ENCODE data around the gene SH3RF3. TPM values are rescaled to one million over a fixed set of nuclear protein-coding genes. Genes with fewer than 3 reads are reported as not detected.

SH3RF3 gene
- total and polyA plus RNA-seq, 10 of the 15 experiments (the other 5 are each of a cell fraction or from before 2014, with no cell fraction given) = 0.08 to 8.8 (median 2.3) TPM

DNA sequence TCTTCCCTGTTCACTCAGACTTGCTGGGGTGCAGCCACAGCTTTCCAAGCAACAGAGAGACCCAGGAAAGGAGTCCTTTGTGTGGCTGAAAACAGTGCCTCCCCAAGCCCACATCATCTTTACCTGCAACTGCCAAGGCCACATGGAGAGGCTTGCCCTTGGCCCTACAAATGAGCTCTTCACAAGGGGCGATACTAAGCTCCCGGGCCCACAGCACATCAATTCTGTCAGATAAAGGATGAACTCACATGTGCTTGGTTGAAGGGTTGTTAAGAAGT, 42.3 kb upstream of the SH3RF3 start (continued):
- TF ChIP-seq, protein P1, sequence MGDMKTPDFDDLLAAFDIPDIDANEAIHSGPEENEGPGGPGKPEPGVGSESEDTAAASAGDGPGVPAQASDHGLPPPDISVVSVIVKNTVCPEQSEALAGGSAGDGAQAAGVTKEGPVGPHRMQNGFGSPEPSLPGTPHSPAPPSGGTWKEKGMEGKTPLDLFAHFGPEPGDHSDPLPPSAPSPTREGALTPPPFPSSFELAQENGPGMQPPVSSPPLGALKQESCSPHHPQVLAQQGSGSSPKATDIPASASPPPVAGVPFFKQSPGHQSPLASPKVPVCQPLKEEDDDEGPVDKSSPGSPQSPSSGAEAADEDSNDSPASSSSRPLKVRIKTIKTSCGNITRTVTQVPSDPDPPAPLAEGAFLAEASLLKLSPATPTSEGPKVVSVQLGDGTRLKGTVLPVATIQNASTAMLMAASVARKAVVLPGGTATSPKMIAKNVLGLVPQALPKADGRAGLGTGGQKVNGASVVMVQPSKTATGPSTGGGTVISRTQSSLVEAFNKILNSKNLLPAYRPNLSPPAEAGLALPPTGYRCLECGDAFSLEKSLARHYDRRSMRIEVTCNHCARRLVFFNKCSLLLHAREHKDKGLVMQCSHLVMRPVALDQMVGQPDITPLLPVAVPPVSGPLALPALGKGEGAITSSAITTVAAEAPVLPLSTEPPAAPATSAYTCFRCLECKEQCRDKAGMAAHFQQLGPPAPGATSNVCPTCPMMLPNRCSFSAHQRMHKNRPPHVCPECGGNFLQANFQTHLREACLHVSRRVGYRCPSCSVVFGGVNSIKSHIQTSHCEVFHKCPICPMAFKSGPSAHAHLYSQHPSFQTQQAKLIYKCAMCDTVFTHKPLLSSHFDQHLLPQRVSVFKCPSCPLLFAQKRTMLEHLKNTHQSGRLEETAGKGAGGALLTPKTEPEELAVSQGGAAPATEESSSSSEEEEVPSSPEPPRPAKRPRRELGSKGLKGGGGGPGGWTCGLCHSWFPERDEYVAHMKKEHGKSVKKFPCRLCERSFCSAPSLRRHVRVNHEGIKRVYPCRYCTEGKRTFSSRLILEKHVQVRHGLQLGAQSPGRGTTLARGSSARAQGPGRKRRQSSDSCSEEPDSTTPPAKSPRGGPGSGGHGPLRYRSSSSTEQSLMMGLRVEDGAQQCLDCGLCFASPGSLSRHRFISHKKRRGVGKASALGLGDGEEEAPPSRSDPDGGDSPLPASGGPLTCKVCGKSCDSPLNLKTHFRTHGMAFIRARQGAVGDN (IDR thresholded peaks at IDR 0.05) = no peak
- TF ChIP-seq, protein P2, sequence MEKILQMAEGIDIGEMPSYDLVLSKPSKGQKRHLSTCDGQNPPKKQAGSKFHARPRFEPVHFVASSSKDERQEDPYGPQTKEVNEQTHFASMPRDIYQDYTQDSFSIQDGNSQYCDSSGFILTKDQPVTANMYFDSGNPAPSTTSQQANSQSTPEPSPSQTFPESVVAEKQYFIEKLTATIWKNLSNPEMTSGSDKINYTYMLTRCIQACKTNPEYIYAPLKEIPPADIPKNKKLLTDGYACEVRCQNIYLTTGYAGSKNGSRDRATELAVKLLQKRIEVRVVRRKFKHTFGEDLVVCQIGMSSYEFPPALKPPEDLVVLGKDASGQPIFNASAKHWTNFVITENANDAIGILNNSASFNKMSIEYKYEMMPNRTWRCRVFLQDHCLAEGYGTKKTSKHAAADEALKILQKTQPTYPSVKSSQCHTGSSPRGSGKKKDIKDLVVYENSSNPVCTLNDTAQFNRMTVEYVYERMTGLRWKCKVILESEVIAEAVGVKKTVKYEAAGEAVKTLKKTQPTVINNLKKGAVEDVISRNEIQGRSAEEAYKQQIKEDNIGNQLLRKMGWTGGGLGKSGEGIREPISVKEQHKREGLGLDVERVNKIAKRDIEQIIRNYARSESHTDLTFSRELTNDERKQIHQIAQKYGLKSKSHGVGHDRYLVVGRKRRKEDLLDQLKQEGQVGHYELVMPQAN (conservative IDR thresholded peaks at IDR 0.05) = no peak

DNA sequence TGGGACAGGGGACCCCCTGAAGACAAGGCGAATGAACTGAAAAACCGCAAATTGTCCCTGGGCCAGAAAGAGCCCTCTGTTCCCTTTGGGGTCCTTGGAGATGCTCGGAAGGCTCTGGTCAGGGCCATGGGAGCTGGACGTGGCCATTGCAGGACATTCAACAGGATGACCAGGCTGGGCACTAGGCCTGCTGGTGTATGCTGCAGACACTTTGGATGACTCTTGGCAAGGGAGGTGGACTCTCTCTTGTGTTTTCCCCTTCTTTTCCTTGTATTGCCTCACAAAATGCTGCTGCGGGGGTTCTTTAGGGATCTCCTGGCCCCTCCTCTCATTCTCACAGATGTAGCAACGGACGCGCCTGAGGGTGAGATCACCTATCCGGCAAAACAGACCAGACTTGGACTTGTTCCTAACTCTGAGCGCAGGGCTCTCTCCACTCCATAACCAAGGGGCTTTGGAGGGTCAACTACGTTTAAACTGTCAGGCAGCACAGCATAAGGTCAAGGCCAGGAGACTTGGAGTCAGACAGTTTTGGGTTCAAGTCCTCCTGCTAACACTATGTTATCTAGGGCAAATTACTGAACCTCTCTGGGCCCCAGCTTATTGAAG, 41.8 kb upstream of the SH3RF3 start:
- ATAC-seq (no peak), FAIRE-seq (no peak), DNase-seq (ENCODE audit: low read depth, low spot score) (no peak)
- ChIA-PET POLR2A (no interaction called here), SMC1A (ENCODE audit: uncharacterized antibody, unreplicated experiment) (no interaction called here), CTCF (no interaction called here), RAD21 (ENCODE audit: unreplicated experiment) (no interaction called here)
- H3K4me3 ChIP-seq = no peak overlapping the region
- no peaks in the 10 kb centered on the region; the same call in 2 of the 3 replicates for H3K9me3 ChIP-seq (replicated peaks; ENCODE audit: control insufficient read depth, insufficient read depth, low read length)
- H3K4me2 ChIP-seq (ENCODE audit: control insufficient read depth, insufficient read depth) = no peak overlapping the region
- no peaks in the 10 kb centered on the region for H3K36me3 ChIP-seq (ENCODE audit: control insufficient read depth in 2 of 2, insufficient read depth in 2 of 2, low read length in 1 of 2)
- no peak overlapping the region for H3K9ac ChIP-seq (ENCODE audit: control insufficient read depth, insufficient read depth, low read length)
- no peaks in the 10 kb centered on the region for H4K20me1 ChIP-seq (ENCODE audit: control insufficient read depth, insufficient read depth)
- in situ Hi-C loops (cut with MboI) (no loop called here), intact Hi-C loops (cut with micrococcal nuclease; ENCODE audit: unreplicated experiment) (no loop called here)
- BruUV-seq (replicated peaks) = no TSS peak
- no peaks in the 10 kb centered on the region for H3K79me2 ChIP-seq (ENCODE audit: control insufficient read depth, insufficient read depth, low read length)
- H3K4me1 ChIP-seq (ENCODE audit: control insufficient read depth, insufficient read depth, low read length) = no peaks in the 10 kb centered on the region
- H3K27ac ChIP-seq (ENCODE audit: control insufficient read depth, insufficient read depth) = no peak overlapping the region
- WGBS (ENCODE audit: insufficient coverage, insufficient replicate concordance, low lambda C conversion rate, missing lambda C conversion rate) = 57% methylated on average over 11 of the region's 11 CpGs
- no peaks in the 10 kb centered on the region for H3K27me3 ChIP-seq (replicated peaks in 1 of 2; ENCODE audit: control insufficient read depth in 2 of 2, insufficient read depth in 2 of 2, low read length in 1 of 2)
- H2AFZ ChIP-seq (ENCODE audit: control insufficient read depth, low read depth, low read length) = no peak overlapping the region
- TF ChIP-seq POLR2AphosphoS2 (IDR thresholded peaks at IDR 0.05; ENCODE audit: low read depth, low read length) (no peak), HDGF (IDR thresholded peaks at IDR 0.05) (no peak), ETV6 (conservative IDR thresholded peaks at IDR 0.05 in 1 of 2, IDR thresholded peaks at IDR 0.05 in 1 of 2; ENCODE audit: borderline replicate concordance in 1 of 2, low read depth in 1 of 2) (no peak), KDM1A (IDR thresholded peaks at IDR 0.05; ENCODE audit: borderline replicate concordance) (no peak), PBX3 (IDR thresholded peaks at IDR 0.05; ENCODE audit: insufficient replicate concordance, low read depth, low read length) (no peak), IRF3 (IDR thresholded peaks at IDR 0.05) (no peak), ZZZ3 (IDR thresholded peaks at IDR 0.05; ENCODE audit: control insufficient read depth, insufficient read length, low read depth) (no peak), KAT2A (conservative IDR thresholded peaks at IDR 0.05; ENCODE audit: control insufficient read depth, low read depth, low read length) (no peak), MTA2 (IDR thresholded peaks at IDR 0.05; ENCODE audit: low read depth) (no peak)
- TF ChIP-seq, protein P2 (conservative IDR thresholded peaks at IDR 0.05) = no peak

All from GM12878 (cell line).